Parathyroid adenoma (tissue), 2 donors: ENCODE measurements around the gene CASKIN2.

Experiments used
- H2AFZ ChIP-seq: fragments of 300-600 bp; sonication (generic); one replicate; pipeline ENCODE4 v1.7.0; 2017; ENCODE audit warnings: antibody characterized with exemption, mild to moderate bottlenecking
- H3K27ac ChIP-seq: fragments of 300-600 bp; sonication (generic); one replicate; pipeline ENCODE4 v1.7.0; 2017
- H3K27me3 ChIP-seq: fragments of 300-600 bp; sonication (generic); one replicate; pipeline ENCODE4 v1.7.0; 2017; ENCODE audit warnings: low read length; ENCODE audit not compliant: control insufficient read depth, insufficient read depth
- H3K36me3 ChIP-seq: fragments of 300-600 bp; sonication (generic); one replicate; pipeline ENCODE4 v1.7.0; 2017; ENCODE audit warnings: low read length; ENCODE audit not compliant: control insufficient read depth, insufficient read depth
- H3K4me1 ChIP-seq: fragments of 300-600 bp; sonication (generic); one replicate; pipeline ENCODE4 v1.7.0; 2017; ENCODE audit warnings: control low read depth
- H3K4me2 ChIP-seq: fragments of 300-600 bp; sonication (generic); one replicate; pipeline ENCODE4 v1.7.0; 2017; ENCODE audit warnings: low read length
- H3K4me3 ChIP-seq: fragments of 300-600 bp; sonication (generic); one replicate; pipeline ENCODE4 v1.7.0; 2017; ENCODE audit warnings: low read depth, low read length
- H3K79me2 ChIP-seq: fragments of 300-600 bp; sonication (generic); one replicate; pipeline ENCODE4 v1.7.0; 2017; ENCODE audit warnings: control low read depth
- H3K9ac ChIP-seq: fragments of 300-600 bp; sonication (generic); one replicate; pipeline ENCODE4 v1.7.0; 2017; ENCODE audit warnings: mild to moderate bottlenecking
- H3K9me3 ChIP-seq: fragments of 300-600 bp; sonication (generic); one replicate; pipeline ENCODE4 v1.7.0; 2017; ENCODE audit warnings: low read length; ENCODE audit not compliant: control insufficient read depth
- TF ChIP-seq, protein P1 (sequence below): fragments of 300-600 bp; sonication (generic); IDR thresholded peaks from one replicate; pipeline ENCODE4 v1.7.0; 2017; ENCODE audit warnings: antibody characterized with exemption, mild to moderate bottlenecking
- donor health status: primary hyperparathyroidism.

CASKIN2 gene

DNA sequence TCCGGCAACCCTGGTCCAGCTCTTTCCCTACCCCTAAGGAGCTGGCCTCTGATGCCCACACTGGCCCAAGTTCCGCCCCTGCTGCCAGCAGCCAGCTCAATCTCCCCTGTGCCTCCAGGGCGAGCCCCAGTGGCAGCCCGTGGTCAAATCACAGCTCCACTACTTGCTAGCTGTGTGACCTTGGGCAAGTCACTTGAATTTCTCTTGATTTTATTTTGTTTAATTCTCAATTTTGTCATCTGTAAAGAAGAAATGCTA, 10.3 kb downstream of the CASKIN2 start:
- Histone ChIP-seq H3K4me3 (no peak overlapping the region), H3K36me3 (no peaks in the 10 kb centered on the region), H3K27me3 (no peaks in the 10 kb centered on the region), H3K27ac (no peak overlapping the region), H3K4me1 (peaks cover 10% of the 10 kb centered on the region), H3K9me3 (no peaks in the 10 kb centered on the region), H2AFZ (no peak overlapping the region), H3K4me2 (no peak overlapping the region), H3K9ac (no peak overlapping the region), H3K79me2 (no peaks in the 10 kb centered on the region)
- TF ChIP-seq, protein P1, sequence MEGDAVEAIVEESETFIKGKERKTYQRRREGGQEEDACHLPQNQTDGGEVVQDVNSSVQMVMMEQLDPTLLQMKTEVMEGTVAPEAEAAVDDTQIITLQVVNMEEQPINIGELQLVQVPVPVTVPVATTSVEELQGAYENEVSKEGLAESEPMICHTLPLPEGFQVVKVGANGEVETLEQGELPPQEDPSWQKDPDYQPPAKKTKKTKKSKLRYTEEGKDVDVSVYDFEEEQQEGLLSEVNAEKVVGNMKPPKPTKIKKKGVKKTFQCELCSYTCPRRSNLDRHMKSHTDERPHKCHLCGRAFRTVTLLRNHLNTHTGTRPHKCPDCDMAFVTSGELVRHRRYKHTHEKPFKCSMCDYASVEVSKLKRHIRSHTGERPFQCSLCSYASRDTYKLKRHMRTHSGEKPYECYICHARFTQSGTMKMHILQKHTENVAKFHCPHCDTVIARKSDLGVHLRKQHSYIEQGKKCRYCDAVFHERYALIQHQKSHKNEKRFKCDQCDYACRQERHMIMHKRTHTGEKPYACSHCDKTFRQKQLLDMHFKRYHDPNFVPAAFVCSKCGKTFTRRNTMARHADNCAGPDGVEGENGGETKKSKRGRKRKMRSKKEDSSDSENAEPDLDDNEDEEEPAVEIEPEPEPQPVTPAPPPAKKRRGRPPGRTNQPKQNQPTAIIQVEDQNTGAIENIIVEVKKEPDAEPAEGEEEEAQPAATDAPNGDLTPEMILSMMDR = no peak

DNA sequence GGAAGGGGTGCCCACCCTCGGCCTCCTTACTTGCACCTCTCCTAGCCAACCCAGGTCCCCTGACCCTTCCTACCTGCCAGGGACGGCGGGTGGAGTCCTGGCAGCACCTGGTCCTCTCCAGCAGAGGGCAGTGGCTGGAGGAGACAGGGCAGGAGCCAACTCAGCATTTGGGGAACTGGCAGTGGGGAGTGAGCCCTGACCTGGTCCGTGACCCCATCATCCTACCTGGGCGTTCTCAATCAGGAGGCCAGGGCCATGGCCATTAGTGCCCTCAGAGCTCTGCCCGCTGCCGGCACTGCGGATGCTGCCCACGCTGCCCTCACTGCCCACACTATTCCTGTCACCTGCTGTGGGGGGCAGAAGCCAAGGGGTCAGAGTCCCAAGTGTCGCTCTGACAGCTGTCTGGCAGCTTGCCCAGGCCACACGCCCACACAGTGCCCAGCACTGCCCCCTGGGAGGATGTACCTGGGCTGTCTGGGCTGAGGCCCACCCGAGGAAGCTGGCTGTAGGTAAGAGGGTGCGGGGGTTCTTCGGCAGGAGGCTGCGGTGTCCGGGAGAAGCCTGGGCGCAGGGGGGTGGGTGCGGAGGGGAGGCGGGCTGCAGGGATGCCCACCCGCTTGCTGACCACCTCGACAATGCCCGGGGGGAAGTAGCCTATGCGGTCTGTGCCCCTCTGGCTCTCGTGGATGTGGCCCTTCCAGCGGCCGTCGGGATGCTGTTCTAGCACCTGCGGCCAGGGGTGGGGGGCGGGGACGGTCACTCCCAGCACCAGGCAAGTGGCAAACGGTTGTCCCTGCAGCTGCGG, 10.8 kb downstream of the CASKIN2 start:
- H2AFZ ChIP-seq = no peak overlapping the region
- no peak overlapping the region for H3K9ac ChIP-seq
- no peaks in the 10 kb centered on the region for H3K79me2 ChIP-seq
- no peak overlapping the region for H3K4me2 ChIP-seq
- H3K27ac ChIP-seq = no peak overlapping the region
- H3K36me3 ChIP-seq = no peaks in the 10 kb centered on the region
- no peak overlapping the region for H3K4me3 ChIP-seq
- TF ChIP-seq, protein P1 = peak; percentile 65
- H3K9me3 ChIP-seq = no peaks in the 10 kb centered on the region
- no peaks in the 10 kb centered on the region for H3K27me3 ChIP-seq
- H3K4me1 ChIP-seq = peaks cover 10% of the 10 kb centered on the region

DNA sequence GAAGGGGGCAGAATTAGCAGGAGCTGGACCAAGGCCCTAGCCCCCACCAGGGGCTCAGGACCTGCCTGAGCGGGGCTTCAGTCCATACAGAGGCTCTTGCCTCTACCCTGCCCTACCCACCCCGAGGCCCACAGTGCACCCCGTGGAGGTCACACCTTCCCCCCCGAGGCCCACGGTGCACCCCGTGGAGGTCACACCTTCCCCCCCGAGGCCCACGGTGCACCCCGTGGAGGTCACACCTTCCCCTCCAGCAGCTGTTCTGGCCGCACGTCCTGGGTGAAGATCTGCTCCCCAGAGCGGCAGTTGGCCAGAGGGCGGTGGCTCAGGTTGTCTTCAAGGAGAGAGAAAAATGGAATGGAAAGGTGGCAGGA, 11.4 kb downstream of the CASKIN2 start:
- H3K9me3 ChIP-seq = no peaks in the 10 kb centered on the region
- no peaks in the 10 kb centered on the region for H3K36me3 ChIP-seq
- H3K27me3 ChIP-seq = no peaks in the 10 kb centered on the region
- H3K4me3 ChIP-seq = no peak overlapping the region
- H3K27ac ChIP-seq = no peak overlapping the region
- H3K4me2 ChIP-seq = no peak overlapping the region
- TF ChIP-seq, protein P1 = no peak
- H2AFZ ChIP-seq = no peak overlapping the region
- no peak overlapping the region for H3K9ac ChIP-seq
- H3K4me1 ChIP-seq = peaks cover 5% of the 10 kb centered on the region
- H3K79me2 ChIP-seq = no peaks in the 10 kb centered on the region

DNA sequence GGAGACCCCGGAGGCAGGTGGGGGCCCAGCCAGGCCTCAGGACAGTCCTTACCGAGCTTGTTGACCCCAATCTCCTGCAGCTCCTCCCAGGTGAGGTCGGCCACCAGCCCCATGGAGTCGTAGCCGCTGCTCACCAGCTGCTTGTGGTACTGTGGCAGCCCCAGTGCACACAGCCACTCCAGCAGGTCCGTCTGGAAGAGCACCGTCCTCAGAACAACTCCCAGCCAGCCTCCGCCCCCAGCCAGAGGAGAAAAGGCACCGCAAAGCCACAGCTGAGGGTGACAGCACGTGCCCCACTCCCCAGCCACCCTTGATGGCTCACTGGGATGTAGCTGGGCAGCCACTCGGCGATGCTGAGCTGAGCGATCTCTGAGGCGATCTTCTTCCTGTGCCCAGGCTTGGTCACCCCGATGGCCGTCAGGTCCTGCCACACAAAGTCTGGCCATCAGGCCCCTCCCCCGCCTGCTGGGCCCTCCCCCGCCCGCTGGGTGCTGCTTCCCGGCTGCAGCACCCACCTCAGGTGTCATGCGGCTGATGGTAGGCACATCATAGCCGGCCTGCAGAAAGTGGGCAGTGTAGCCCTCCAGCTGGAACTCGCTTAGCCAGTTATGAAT, 11.9 kb downstream of the CASKIN2 start:
- no peak overlapping the region for H3K9ac ChIP-seq
- TF ChIP-seq, protein P1 = no peak
- H3K9me3 ChIP-seq = no peaks in the 10 kb centered on the region
- no peaks in the 10 kb centered on the region for H3K27me3 ChIP-seq
- H2AFZ ChIP-seq = no peak overlapping the region
- H3K4me3 ChIP-seq = no peak overlapping the region
- H3K79me2 ChIP-seq = no peaks in the 10 kb centered on the region
- no peak overlapping the region for H3K4me2 ChIP-seq
- H3K27ac ChIP-seq = no peak overlapping the region
- H3K4me1 ChIP-seq = peaks cover 3% of the 10 kb centered on the region
- H3K36me3 ChIP-seq = no peaks in the 10 kb centered on the region
